HS-5 (cell line): Measurements from ENCODE around the gene SLC25A21.

Source experiments
- DNase-seq: peaks from one replicate; pipeline ENCODE4 v3.0.0-alpha.2; 2012; ENCODE audit warnings: low read depth

Gene SLC25A21

DNA sequence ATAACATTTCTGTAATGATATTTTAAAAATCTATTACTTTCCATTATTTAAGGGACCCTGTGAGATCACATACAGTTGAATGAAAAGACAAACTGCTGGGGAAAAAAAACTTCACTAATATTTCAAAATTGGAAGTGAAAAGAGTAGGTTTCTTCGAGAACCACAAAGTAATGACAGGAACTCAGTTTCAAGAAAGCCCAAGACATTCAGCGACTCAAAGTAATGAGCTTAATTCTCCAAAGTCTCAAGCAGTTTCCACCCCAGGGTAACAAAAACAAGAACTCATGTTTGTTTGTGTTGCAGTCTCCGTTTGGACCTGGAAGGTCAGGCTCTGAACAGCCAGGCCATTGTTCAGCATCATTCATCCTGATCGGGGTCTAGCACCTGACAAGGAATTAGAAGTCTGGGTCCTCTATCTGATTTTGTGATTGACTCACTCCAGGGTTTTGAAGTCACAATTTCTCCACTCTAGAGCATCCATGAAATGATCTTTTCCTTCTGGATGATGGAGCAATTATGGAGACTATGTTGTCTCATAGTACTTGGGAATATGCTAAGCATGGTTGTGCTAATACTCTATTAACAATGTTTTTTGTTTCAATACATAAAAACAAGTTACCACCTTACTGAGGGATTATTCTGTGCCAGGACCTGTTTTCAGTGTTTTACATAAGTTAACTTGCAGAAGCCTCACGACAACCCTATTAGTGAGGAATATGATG lies 126.9 kb downstream of the SLC25A21 start:
- no peak for DNase-seq

DNA sequence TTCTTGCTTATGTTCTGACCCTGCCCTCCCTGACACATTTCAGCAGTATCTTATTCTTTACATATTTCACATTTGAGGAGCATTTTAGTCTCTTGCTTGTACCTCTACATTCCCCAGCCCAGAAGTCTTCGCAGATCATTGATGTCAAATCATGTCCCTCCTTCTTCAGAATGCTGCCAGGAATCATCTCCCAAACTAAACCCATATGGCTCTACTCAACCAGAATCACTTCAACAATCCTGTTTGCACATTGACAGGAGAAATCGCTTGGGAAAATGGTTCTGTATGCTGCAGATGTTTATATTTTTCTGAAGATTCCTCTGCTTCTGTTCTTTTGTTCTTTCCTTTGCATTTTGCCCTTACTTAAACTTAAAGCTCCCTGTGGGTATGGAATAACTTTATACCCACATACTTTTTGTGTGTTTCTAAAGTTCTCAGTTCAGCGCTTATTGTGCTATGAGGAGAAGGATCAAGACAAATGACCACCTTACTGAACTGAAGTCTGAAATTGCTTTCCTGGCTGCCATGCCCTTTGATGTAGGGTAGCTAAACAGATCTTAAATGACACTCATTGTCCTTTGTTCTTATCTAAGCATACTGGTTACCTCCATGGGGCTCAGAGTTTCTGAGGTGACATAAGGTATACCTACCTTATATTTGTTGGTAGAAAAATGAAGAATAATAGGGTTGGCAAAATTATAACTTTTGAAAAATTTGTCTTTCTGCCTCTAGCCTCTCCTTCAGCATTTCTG lies 134.6 kb downstream of the SLC25A21 start:
- no peak for DNase-seq

- DNase-seq, result no peak
These were observed 135.6 kb downstream of the SLC25A21 start for GRCh38 chr14:37036669-37037341.

DNA sequence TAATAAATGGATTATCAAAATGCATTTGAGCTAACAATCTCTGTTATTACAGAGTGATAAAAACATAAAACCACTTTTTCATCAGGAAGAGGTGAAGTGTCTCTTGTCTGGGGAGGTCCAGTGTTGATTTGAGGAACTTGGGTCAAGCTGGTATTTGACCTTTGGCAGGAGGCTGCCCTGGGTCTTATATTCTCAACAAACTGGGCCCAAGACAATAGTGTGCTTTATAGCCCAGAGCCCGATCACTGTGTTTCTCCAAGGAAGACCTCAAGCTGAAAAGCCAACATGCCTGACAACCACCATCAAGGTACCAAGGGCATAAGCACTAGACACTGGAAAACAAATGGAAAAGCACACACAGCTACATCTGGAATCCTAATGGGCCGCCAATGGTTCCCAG lies 137.0 kb downstream of the SLC25A21 start:
- no peak for DNase-seq

- DNase-seq, result no peak
These were observed 137.8 kb downstream of the SLC25A21 start for GRCh38 chr14:37034410-37035285.

DNA sequence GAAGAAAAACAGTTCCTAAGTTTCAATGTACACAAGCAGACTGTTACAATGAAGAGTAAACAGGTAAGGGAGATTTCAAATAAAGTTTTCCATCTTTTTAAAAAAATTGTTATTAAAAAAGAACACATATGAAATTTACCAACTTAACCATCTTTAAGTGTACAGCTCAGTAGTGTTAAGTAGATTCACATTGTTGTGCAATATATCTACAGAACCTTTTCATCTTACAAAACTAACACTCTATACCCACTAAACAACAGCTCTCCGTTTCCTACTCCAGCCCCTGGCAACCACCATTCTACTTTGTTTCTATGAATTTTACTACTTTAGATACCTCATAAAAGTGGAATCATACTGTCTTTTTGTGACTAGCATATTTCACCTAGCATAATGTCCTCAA lies 139.5 kb downstream of the SLC25A21 start:
- no peak for DNase-seq

GRCh38 chr14:37027188-37027824 lies 145.1 kb downstream of the SLC25A21 start:
- DNase-seq, result no peak

DNA sequence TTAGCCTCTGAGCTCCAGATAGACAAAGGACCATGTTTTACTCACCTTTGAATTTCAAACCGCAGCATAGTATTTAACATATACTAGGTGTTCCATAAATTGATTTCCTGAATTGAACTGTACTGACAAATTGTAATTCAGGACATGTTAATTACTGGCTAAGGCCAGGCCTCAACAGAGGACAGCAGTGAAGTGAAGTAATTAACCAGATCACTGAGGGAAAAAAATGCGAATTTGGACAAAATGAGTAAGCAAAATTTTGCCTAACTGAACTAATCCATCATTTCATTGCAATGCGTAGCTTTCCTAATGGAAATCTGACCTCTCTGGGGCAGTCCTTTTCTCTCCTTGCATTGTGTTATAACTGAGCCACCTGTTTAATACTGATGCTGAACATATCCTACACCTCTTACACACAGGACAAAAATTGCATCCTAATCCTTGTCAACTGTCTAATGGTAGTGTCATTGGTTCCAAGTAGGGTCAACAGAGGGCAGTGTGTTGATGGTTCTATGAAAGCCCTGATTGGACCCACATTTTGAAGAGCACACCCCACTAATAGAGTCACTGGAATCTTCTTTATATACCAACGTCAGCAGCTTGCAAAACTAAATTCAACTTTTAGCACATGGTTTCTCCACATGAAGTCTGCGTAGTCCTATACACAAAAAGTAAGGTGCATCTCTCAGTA lies 148.4 kb downstream of the SLC25A21 start:
- DNase-seq, result no peak

- no peak for DNase-seq
These were observed 151.0 kb downstream of the SLC25A21 start for GRCh38 chr14:37021390-37021789.

- no peak for DNase-seq
These were observed 152.9 kb downstream of the SLC25A21 start for GRCh38 chr14:37019488-37019887.

- DNase-seq, result no peak
These were observed 153.7 kb downstream of the SLC25A21 start for GRCh38 chr14:37018571-37019240.

GRCh38 chr14:37013078-37013477 lies 159.3 kb downstream of the SLC25A21 start:
- no peak for DNase-seq

- DNase-seq, result no peak
These were observed 173.7 kb downstream of the SLC25A21 start for GRCh38 chr14:36998686-36999085.

GRCh38 chr14:36997843-36998242 lies 174.6 kb downstream of the SLC25A21 start:
- no peak for DNase-seq

DNA sequence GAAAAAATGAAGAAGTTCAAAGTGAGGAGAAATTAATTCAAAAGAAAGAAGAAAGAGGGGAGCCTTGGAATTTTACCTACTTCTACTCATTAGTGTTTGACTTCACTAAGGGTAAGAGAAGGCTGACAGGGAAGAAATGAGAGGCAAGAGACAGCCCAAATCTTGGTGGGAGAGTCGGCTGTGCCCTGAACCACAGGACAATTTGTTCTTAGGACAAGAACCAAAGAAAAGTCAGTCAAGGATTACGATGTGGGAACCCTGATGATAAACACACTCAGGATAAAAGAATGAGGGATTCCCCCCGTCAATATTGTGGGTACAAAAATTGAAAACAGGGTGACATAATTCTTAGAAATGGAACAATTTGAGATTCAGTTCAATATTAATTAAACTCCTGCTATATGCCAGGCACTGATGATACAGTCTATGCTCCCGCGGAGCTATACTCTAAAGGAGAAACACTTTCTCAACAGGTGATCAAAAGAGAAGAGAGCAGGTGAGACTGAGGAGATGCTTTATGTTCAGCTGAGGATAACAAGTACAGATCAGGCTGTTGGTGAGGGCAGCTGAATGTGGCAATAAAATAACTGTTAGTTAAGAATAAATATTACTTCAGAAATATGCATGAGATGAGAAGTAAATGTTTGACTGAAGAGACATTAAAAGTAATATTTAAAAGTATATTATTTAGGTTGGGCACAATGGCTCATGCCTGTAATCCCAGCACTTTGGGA lies 175.4 kb downstream of the SLC25A21 start:
- no peak for DNase-seq

- DNase-seq, result peak; percentile 26
These were observed 176.1 kb downstream of the SLC25A21 start for GRCh38 chr14:36996133-36996856.

DNA sequence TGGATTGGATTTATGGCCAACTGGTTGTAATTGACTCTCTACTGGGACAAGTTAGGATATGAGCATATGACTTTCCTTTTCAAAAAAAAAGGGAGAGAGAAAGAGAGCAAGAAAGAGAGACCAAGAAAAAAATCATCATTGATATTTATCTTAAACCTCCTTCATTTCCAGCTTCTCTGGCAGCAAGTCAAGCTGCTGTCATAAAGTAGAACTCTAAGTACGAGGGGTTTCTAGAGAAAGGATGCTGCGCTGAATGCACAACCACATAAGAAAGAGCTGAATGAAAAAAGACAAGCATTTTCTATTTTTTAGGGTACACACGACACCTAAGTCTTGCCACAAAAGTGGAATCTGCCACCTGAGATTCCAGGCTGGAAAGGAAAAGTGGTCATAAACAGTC lies 182.6 kb downstream of the SLC25A21 start:
- no peak for DNase-seq

DNA sequence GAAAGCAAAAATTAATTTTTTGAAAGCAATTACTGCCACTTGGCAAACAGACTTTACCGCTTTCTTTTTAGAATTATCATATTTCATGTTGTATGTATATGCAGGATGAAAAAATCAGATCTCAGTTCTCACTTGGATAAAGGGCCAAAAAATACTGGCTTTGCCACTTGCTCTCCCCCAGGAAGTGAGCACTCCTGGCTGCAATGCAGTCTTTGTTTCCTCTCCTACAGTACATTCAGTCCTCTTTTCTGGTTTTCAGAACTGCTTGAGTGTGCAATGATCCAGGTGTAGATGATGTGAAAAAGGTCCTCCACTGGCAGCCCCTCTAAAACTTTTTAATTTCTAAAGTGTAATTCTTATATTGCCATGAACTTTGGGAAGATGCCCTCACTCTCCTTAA lies 183.4 kb downstream of the SLC25A21 start:
- DNase-seq, result no peak

DNA sequence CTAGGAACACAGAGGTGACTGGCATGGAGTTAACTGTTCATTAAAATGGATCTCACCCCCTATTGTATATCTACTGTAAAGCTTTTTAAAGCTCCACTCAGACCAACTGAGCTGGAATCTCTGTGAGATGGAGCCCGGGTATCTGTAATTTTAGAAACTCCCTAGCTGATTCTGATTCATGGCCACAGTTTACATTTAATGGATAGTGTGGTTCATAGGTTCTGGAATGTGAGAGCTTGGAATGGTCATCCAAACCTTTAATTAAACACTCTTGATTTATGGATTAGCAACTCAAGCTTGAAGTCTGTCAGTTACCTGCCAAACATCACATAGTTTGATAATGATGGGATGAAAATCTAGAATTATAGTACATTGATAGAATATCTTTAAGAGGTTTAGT lies 183.8 kb downstream of the SLC25A21 start:
- DNase-seq, result no peak
